Natural killer cell (primary cell): ENCODE data around the gene EVL. TPM values are rescaled to one million over a fixed set of nuclear protein-coding genes. Genes with fewer than 3 reads are reported as not detected.

Source experiments
- ATAC-seq, 3 donors: fragments of 150-1000 bp in 2 of 3; fragments of 200-7000 bp in 1 of 3; cut with Tn5 transposase; 1 replicate in 1 of 3; 2 replicates in 2 of 3; pipeline ENCODE4 v1.10.0; 2021; ENCODE audit warnings: mild to moderate bottlenecking in 2 of 3, moderate library complexity in 2 of 3
- DNase-seq, 2 donors: peaks; one replicate each; pipeline versions ENCODE4 v3.0.0 to v3.0.0-alpha.2; 2013 to 2021; ENCODE audit warnings: mixed read lengths in 1 of 2
- H3K27ac ChIP-seq: one replicate; pipeline ENCODE4 v1.5.1; 2013; ENCODE audit warnings: mild to moderate bottlenecking, low read length
- H3K27me3 ChIP-seq: one replicate; pipeline ENCODE4 v1.6.1; 2013; ENCODE audit warnings: low read length; ENCODE audit not compliant: control insufficient read depth, insufficient read depth
- H3K36me3 ChIP-seq: one replicate; pipeline ENCODE4 v1.6.1; 2013; ENCODE audit warnings: low read length; ENCODE audit not compliant: control insufficient read depth, insufficient read depth
- H3K4me1 ChIP-seq: one replicate; pipeline ENCODE4 v1.6.1; 2013; ENCODE audit warnings: low read length; ENCODE audit not compliant: control insufficient read depth, insufficient read depth
- H3K4me3 ChIP-seq: one replicate; pipeline ENCODE4 v1.5.1; 2013; ENCODE audit warnings: low read length
- H3K9me3 ChIP-seq: one replicate; pipeline ENCODE4 v1.6.1; 2013; ENCODE audit warnings: low read length; ENCODE audit not compliant: control insufficient read depth, insufficient read depth
- H3K27ac Mint-ChIP-seq, 2 donors: one replicate each; pipeline ENCODE4 v1.8.0; 2022; ENCODE audit warnings: mild to moderate bottlenecking in 2 of 2, mixed read lengths in 2 of 2, moderate library complexity in 1 of 2
- H3K27me3 Mint-ChIP-seq, 2 donors: one replicate each; pipeline ENCODE4 v1.8.0; 2022; ENCODE audit warnings: low read depth in 2 of 2, mixed read lengths in 2 of 2
- H3K36me3 Mint-ChIP-seq: one replicate; pipeline ENCODE4 v1.8.0; 2022; ENCODE audit warnings: mixed read lengths
- H3K4me1 Mint-ChIP-seq, 2 donors: one replicate each; pipeline ENCODE4 v1.8.0; 2022; ENCODE audit warnings: mixed read lengths in 2 of 2
- H3K4me3 Mint-ChIP-seq: one replicate; pipeline ENCODE4 v1.8.0; 2022; ENCODE audit warnings: mild to moderate bottlenecking, moderate library complexity, mixed read lengths
- H3K9me3 Mint-ChIP-seq, 2 donors: one replicate each; pipeline ENCODE4 v1.8.0; 2022; ENCODE audit warnings: mixed read lengths in 2 of 2
- CTCF ChIP-seq: fragments of 200-600 bp; IDR thresholded peaks from one replicate; pipeline ENCODE4 v1.8.0; 2022; ENCODE audit warnings: antibody characterized with exemption
- WGBS: methylation state at CpG from one replicate; pipeline ENCODE4 v1.1.7; 2013; ENCODE audit warnings: missing lambda C conversion rate; ENCODE audit not compliant: insufficient coverage; 5-methylcytosine and 5-hydroxymethylcytosine counted together
- intact Hi-C: fragments of 100-400 bp; cut with micrococcal nuclease; formaldehyde crosslinking; loops from one replicate; pipeline ENCODE4 v1.14.2; 2022
- total RNA-seq, 4 donors: library from RNA; stranded (reverse); fragments of 120-200 nt in 1 of 4; gene quantifications; one replicate each; pipeline versions ENCODE4 v1.2.3 to v1.2.4, GENCODE V29; 2013 to 2022

The EVL gene
- total RNA-seq, 3 donors from 2014 or later (not counting 1 experiment from before 2014, with no cell fraction given) = 882 to 1,108 (median 986) TPM

- peak overlapping the region; percentile 23 for H3K4me3 ChIP-seq
- no peaks in the 10 kb centered on the region for H3K27me3 Mint-ChIP-seq
- WGBS = 4% methylated on average over 9 of the region's 9 CpGs
Observed at GRCh38 chr14:100078997-100079725, 13.9 kb downstream of the EVL start.

GRCh38 chr14:100079726-100080005 lies 14.4 kb downstream of the EVL start:
- H3K4me1 Mint-ChIP-seq = peaks cover 98% of the 10 kb centered on the region in 2 donors
- peaks cover 44% of the 10 kb centered on the region for H3K36me3 ChIP-seq
- no peaks in the 10 kb centered on the region for H3K9me3 Mint-ChIP-seq
- DNase-seq (no peak), ATAC-seq (no peak)
- H3K4me3 ChIP-seq = no peak overlapping the region
- no peaks in the 10 kb centered on the region for H3K36me3 Mint-ChIP-seq
- H3K9me3 ChIP-seq = no peaks in the 10 kb centered on the region
- no peaks in the 10 kb centered on the region for H3K27me3 ChIP-seq
- peak overlapping the region; percentile 83 for H3K4me3 Mint-ChIP-seq
- H3K27ac Mint-ChIP-seq = peak overlapping the region; percentile 93
- H3K27me3 Mint-ChIP-seq = no peaks in the 10 kb centered on the region
- no peak for TF ChIP-seq CTCF
- peak overlapping the region; percentile 64 for H3K27ac ChIP-seq
- peaks cover 94% of the 10 kb centered on the region for H3K4me1 ChIP-seq
- WGBS = 33% methylated on average over 5 of the region's 5 CpGs
- intact Hi-C loops = loop anchor here (1.0 to 10.0 kb wide), 3 partner anchors 11 to 1645 kb away; partner anchors contain the start of gene EVL

More at GRCh38 chr14:100078997-100079725, 13.9 kb downstream of the EVL start:
- Histone ChIP-seq H3K36me3 (peaks cover 44% of the 10 kb centered on the region), H3K27ac (peak overlapping the region; percentile 64), H3K27me3 (no peaks in the 10 kb centered on the region), H3K4me1 (peaks cover 94% of the 10 kb centered on the region), H3K9me3 (no peaks in the 10 kb centered on the region)
- intact Hi-C loops = loop anchor here (1.0 to 10.0 kb wide), 3 partner anchors 11 to 1646 kb away; partner anchors contain the start of gene EVL
- peaks cover 98% of the 10 kb centered on the region in 2 donors for H3K4me1 Mint-ChIP-seq
- no peak for TF ChIP-seq CTCF
- peaks cover 5% of the 10 kb centered on the region for H3K36me3 Mint-ChIP-seq
- DNase-seq (peak; percentile 68 to 93), ATAC-seq (peak; percentile 49 to 77 (median 74))
- H3K4me3 Mint-ChIP-seq = peak overlapping the region; percentile 83
- peak overlapping the region; percentile 93 for H3K27ac Mint-ChIP-seq
- H3K9me3 Mint-ChIP-seq = no peaks in the 10 kb centered on the region

- H3K4me3 Mint-ChIP-seq = peak overlapping the region; percentile 83
Observed at GRCh38 chr14:100080206-100080605, 15.0 kb downstream of the EVL start.

More at GRCh38 chr14:100080206-100080605, 15.0 kb downstream of the EVL start:
- no peak for DNase-seq
- peaks cover 3% of the 10 kb centered on the region for H3K36me3 Mint-ChIP-seq
- 75% methylated on average over 5 of the region's 5 CpGs for WGBS
- Histone ChIP-seq H3K4me1 (peaks cover 91% of the 10 kb centered on the region), H3K4me3 (no peak overlapping the region), H3K36me3 (peaks cover 44% of the 10 kb centered on the region), H3K9me3 (no peaks in the 10 kb centered on the region), H3K27me3 (no peaks in the 10 kb centered on the region), H3K27ac (peak overlapping the region; percentile 64)
- no peak for TF ChIP-seq CTCF
- ATAC-seq = no peak
- H3K9me3 Mint-ChIP-seq = no peaks in the 10 kb centered on the region
- peak overlapping the region; percentile 93 for H3K27ac Mint-ChIP-seq
- peaks cover 98% of the 10 kb centered on the region in 2 donors for H3K4me1 Mint-ChIP-seq
- H3K27me3 Mint-ChIP-seq = no peaks in the 10 kb centered on the region
- intact Hi-C loops = no loop called here
